ENCODE data around the gene POLDIP2.

GRCh38 chr17:28318759-28319597 is 38.3 kb downstream of the POLDIP2 start, which contains the start of gene TMEM97:
- TF ChIP-seq EZH2 (IDR thresholded peaks at IDR 0.05; ENCODE audit: borderline replicate concordance, low read depth, low read length, severe bottlenecking) (no peak), CTCF (IDR thresholded peaks at IDR 0.05; ENCODE audit: borderline replicate concordance, extremely low read depth, low read length, poor library complexity, severe bottlenecking) (peak; percentile 39)
